ENCODE results near the gene PAX7.

Gene PAX7

DNA sequence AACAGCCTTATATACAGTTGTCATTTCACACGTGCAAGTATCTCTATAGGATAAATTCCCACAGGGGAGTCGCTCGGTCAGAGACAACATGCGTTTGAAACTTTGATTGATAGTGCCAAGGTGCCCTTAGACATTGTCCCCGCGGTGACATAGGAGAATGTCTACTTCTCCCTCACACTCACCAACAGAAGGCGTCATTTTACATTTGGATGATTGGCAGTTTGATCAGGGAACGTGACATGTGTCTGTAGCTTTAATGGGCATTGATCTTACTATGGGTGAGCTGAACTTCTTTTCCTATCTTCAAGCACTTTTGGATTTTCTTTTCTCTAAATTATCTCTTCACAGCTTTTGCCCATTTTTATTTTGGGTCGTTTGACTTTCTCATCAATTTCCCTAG lies 42.6 kb upstream of the PAX7 start (continued):
- no peak for TF ChIP-seq TSHZ2 (CRISPR knock-in tag; IDR thresholded peaks at IDR 0.05)

GRCh38 chr1:18592368-18592767 lies 38.3 kb upstream of the PAX7 start:
- TF ChIP-seq ISL1 (CRISPR knock-in tag; IDR thresholded peaks at IDR 0.05) (no peak), OSR1 (CRISPR knock-in tag; IDR thresholded peaks at IDR 0.05) (no peak), ZNF565 (CRISPR knock-in tag; conservative IDR thresholded peaks at IDR 0.05; ENCODE audit: low read depth) (no peak), ZFP30 (CRISPR knock-in tag; IDR thresholded peaks at IDR 0.05) (no peak), RARB (CRISPR knock-in tag; IDR thresholded peaks at IDR 0.05) (no peak), ARNTL (CRISPR knock-in tag; IDR thresholded peaks at IDR 0.05; ENCODE audit: borderline replicate concordance, low read depth) (no peak), ESRRG (CRISPR knock-in tag; IDR thresholded peaks at IDR 0.05) (no peak), CREB5 (CRISPR knock-in tag; IDR thresholded peaks at IDR 0.05; ENCODE audit: low read depth) (no peak), ZFP3 (CRISPR knock-in tag; IDR thresholded peaks at IDR 0.05) (no peak), GLIS3 (CRISPR knock-in tag; IDR thresholded peaks at IDR 0.05) (no peak), ZNF70 (CRISPR knock-in tag; IDR thresholded peaks at IDR 0.05) (no peak), TSHZ2 (CRISPR knock-in tag; IDR thresholded peaks at IDR 0.05) (no peak), BACH2 (CRISPR knock-in tag; IDR thresholded peaks at IDR 0.05; ENCODE audit: borderline replicate concordance) (no peak), PATZ1 (CRISPR knock-in tag; IDR thresholded peaks at IDR 0.05; ENCODE audit: borderline replicate concordance) (no peak), SNAI2 (CRISPR knock-in tag; IDR thresholded peaks at IDR 0.05) (no peak), POU6F1 (CRISPR knock-in tag; IDR thresholded peaks at IDR 0.05; ENCODE audit: borderline replicate concordance, low read depth) (no peak), TCF4 (CRISPR knock-in tag; IDR thresholded peaks at IDR 0.05; ENCODE audit: borderline replicate concordance) (no peak), PPARA (CRISPR knock-in tag; IDR thresholded peaks at IDR 0.05; ENCODE audit: borderline replicate concordance) (no peak)
- TF ChIP-seq, protein P1, sequence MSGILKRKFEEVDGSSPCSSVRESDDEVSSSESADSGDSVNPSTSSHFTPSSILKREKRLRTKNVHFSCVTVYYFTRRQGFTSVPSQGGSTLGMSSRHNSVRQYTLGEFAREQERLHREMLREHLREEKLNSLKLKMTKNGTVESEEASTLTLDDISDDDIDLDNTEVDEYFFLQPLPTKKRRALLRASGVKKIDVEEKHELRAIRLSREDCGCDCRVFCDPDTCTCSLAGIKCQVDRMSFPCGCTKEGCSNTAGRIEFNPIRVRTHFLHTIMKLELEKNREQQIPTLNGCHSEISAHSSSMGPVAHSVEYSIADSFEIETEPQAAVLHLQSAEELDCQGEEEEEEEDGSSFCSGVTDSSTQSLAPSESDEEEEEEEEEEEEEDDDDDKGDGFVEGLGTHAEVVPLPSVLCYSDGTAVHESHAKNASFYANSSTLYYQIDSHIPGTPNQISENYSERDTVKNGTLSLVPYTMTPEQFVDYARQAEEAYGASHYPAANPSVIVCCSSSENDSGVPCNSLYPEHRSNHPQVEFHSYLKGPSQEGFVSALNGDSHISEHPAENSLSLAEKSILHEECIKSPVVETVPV (CRISPR knock-in tag; IDR thresholded peaks at IDR 0.05) = no peak

More at GRCh38 chr1:18592368-18592767, 38.3 kb upstream of the PAX7 start:
- no peak for ATAC-seq
